Pancreas (tissue), 10 donors: ENCODE results near the gene YIPF1. TPM values are rescaled to one million over a fixed set of nuclear protein-coding genes. Genes with fewer than 3 reads are reported as not detected.

Experiments used
- ATAC-seq, 4 donors: fragments of 200-7000 bp; cut with Tn5 transposase; one replicate each; pipeline versions ENCODE4 v1.8.0 to v1.9.1; 2020; ENCODE audit warnings: mild to moderate bottlenecking in 4 of 4, moderate library complexity in 4 of 4
- DNase-seq, 6 donors: peaks; one replicate each; pipeline ENCODE4 v3.0.0-alpha.2; 2020
- FAIRE-seq: peaks from 2 replicates; lab custom pipeline; 2012; peaks lifted over from hg19 to GRCh38; lab: Jason Lieb, UNC
- H3K27ac ChIP-seq, 4 donors: fragments of 200-600 bp; sonication (generic); 1 replicate in 3 of 4; 2 replicates in 1 of 4; pipeline versions ENCODE4 v1.5.0 to v1.8.0; 2020
- H3K27me3 ChIP-seq, 4 donors: fragments of 200-600 bp; one replicate each; pipeline ENCODE4 v1.8.0; 2021
- H3K36me3 ChIP-seq, 3 donors: fragments of 200-600 bp; sonication (generic) in 1 of 3; one replicate each; pipeline versions ENCODE4 v1.5.0 to v1.8.0; 2020 to 2021
- H3K4me1 ChIP-seq, 3 donors: fragments of 200-600 bp; one replicate each; pipeline ENCODE4 v1.8.0; 2021
- H3K4me3 ChIP-seq, 4 donors: fragments of 200-600 bp; sonication (generic) in 2 of 4; one replicate each; pipeline versions ENCODE4 v1.5.0 to v1.8.0; 2020 to 2021
- H3K9me3 ChIP-seq, 4 donors: fragments of 200-600 bp; one replicate each; pipeline ENCODE4 v1.8.0; 2021
- CTCF ChIP-seq, 4 donors: fragments of 200-600 bp; sonication (generic) in 3 of 4; IDR thresholded peaks; one replicate each; pipeline versions ENCODE4 v1.5.0 to v1.8.0; 2021; ENCODE audit warnings: antibody characterized with exemption in 4 of 4
- WGBS, 2 donors: extraction: QIAGEN DNeasy Blood & Tissue Kit; methylation state at CpG; one replicate each; pipeline ENCODE4 v1.1.7; 2013; 5-methylcytosine and 5-hydroxymethylcytosine counted together
- intact Hi-C, 3 donors: fragments of 100-400 bp; cut with DNase I; formaldehyde crosslinking; loops; one replicate each; pipeline versions ENCODE4 v1.11.1 to v1.14.2; 2022
- polyA plus RNA-seq, 2 donors: library from polyadenylated mRNA; stranded (reverse); fragments of 200-250 nt; gene quantifications; one replicate each; pipeline ENCODE4 v1.2.3, GENCODE V29; 2013
- total RNA-seq, 6 donors: library from RNA; stranded (reverse); fragmentation: NEBNext Ultra II Directional in 4 of 6; extraction: Animal tissue kit (Norgen Biotek cat#: 25700) in 4 of 6; gene quantifications; one replicate each; pipeline versions ENCODE4 v1.2.1 to v1.2.4, GENCODE V29; 2021 to 2023
- donor health status: healthy with polysubstance abuse.
- donor health status: DM: no; HTN: no; CAD: no; lungs with moderate emphysema.
- donor health status: DM: no; HTN: no; CAD: no.
- donor health status: control.
- donor health status: control.
- donor health status: Bipolar disorder and iron deficiency.
- donor health status: DM: yes; HTN: yes; CAD: no.
- donor health status: DM: no; HTN: no; CAD: no.
- donor health status: DM: no; HTN: no; CAD: no.
- donor health status: DM: yes; HTN: yes; CAD: no.

YIPF1 gene
- total and polyA plus RNA-seq, 8 donors, result 5.6 to 17.7 (median 11.0) TPM

- H3K4me3 ChIP-seq, result peak overlapping the region; percentile 60 to 85 (median 78)
- H3K36me3 ChIP-seq, result no peaks in the 10 kb centered on the region
- DNase-seq, result no peak
- intact Hi-C loops, result no loop called here
- H3K27me3 ChIP-seq, result no peaks in the 10 kb centered on the region
- H3K27ac ChIP-seq, result peak overlapping the region in 2 of 4 donors; percentile 89 to 91
- 0% methylated on average over 5 of the region's 5 CpGs for WGBS, 2 donors
- no peak for TF ChIP-seq CTCF (IDR thresholded peaks at IDR 0.05)
- ATAC-seq, result peak in 1 of 4 donors; percentile 19
- H3K9me3 ChIP-seq, result no peaks in the 10 kb centered on the region
- FAIRE-seq, result no peak
- peaks cover 0 to 5% (median 0%) of the 10 kb centered on the region in 3 donors for H3K4me1 ChIP-seq
Measured at GRCh38 chr1:53837646-53837923, 52.0 kb downstream of the YIPF1 start.

- H3K36me3 ChIP-seq, result no peaks in the 10 kb centered on the region
- ATAC-seq (no peak), FAIRE-seq (no peak), DNase-seq (no peak)
- no peaks in the 10 kb centered on the region for H3K9me3 ChIP-seq
- no peak overlapping the region for H3K4me3 ChIP-seq
- H3K27me3 ChIP-seq, result no peaks in the 10 kb centered on the region
- peaks cover 0 to 5% (median 0%) of the 10 kb centered on the region in 3 donors for H3K4me1 ChIP-seq
- no peak for TF ChIP-seq CTCF (IDR thresholded peaks at IDR 0.05)
- 89 to 93% methylated on average over 2 of the region's 2 CpGs for WGBS, 2 donors
- intact Hi-C loops, result no loop called here
- no peak overlapping the region for H3K27ac ChIP-seq
Measured at GRCh38 chr1:53835491-53835890, 54.1 kb downstream of the YIPF1 start.

- H3K4me3 ChIP-seq, result no peak overlapping the region
- intact Hi-C loops, result no loop called here
- no peak for TF ChIP-seq CTCF (IDR thresholded peaks at IDR 0.05)
- no peaks in the 10 kb centered on the region for H3K27me3 ChIP-seq
- no peaks in the 10 kb centered on the region for H3K36me3 ChIP-seq
- no peak for ATAC-seq
- peaks cover 0 to 5% (median 0%) of the 10 kb centered on the region in 3 donors for H3K4me1 ChIP-seq
- no peak for FAIRE-seq
- no peak overlapping the region for H3K27ac ChIP-seq
- WGBS, 2 donors, result 94 to 95% methylated on average over 11 of the region's 11 CpGs
- no peaks in the 10 kb centered on the region for H3K9me3 ChIP-seq
- no peak for DNase-seq
Measured at GRCh38 chr1:53834776-53835175, 54.8 kb downstream of the YIPF1 start.

GRCh38 chr1:53833393-53833792 lies 56.2 kb downstream of the YIPF1 start:
- H3K36me3 ChIP-seq, result no peaks in the 10 kb centered on the region
- 96% methylated on average over 4 of the region's 4 CpGs for WGBS, 2 donors
- H3K4me1 ChIP-seq, result peaks cover 0 to 5% (median 0%) of the 10 kb centered on the region in 3 donors
- intact Hi-C loops, result no loop called here
- DNase-seq, result no peak
- no peak for TF ChIP-seq CTCF (IDR thresholded peaks at IDR 0.05)
- no peak for ATAC-seq
- H3K9me3 ChIP-seq, result no peaks in the 10 kb centered on the region
- FAIRE-seq, result no peak
- H3K4me3 ChIP-seq, result no peak overlapping the region
- H3K27me3 ChIP-seq, result no peaks in the 10 kb centered on the region
- H3K27ac ChIP-seq, result no peak overlapping the region

GRCh38 chr1:53826367-53826766 lies 63.2 kb downstream of the YIPF1 start:
- ATAC-seq (no peak), FAIRE-seq (no peak), DNase-seq (no peak)
- intact Hi-C loops, result no loop called here
- H3K4me1 ChIP-seq, result no peaks in the 10 kb centered on the region
- H3K27me3 ChIP-seq, result no peaks in the 10 kb centered on the region
- peaks cover 0 to 15% (median 0%) of the 10 kb centered on the region in 3 donors for H3K36me3 ChIP-seq
- WGBS, 2 donors, result 98 to 100% methylated on average over 2 of the region's 2 CpGs
- TF ChIP-seq CTCF (IDR thresholded peaks at IDR 0.05), result no peak
- no peak overlapping the region for H3K27ac ChIP-seq
- H3K9me3 ChIP-seq, result no peaks in the 10 kb centered on the region
- H3K4me3 ChIP-seq, result no peak overlapping the region
